Activated CD8-positive, alpha-beta memory T cell treated with anti-CD3 and anti-CD28 coated beads, Interleukin-2, amount 50 U/mL, for 1 hour (primary cell): ENCODE data around the gene ERAL1.
"Not testable (repeated sequence)": the region's sequence is repeated elsewhere in the genome, so short reads cannot be mapped to it uniquely, and the experiment has no call there.

Experiments used
- DNase-seq: peaks from one replicate; pipeline ENCODE4 v3.0.0-alpha.2; 2020; ENCODE audit errors: extremely low read depth

Gene ERAL1

GRCh38 chr17:28899212-28899815 is 44.5 kb downstream of the ERAL1 start:
- no peak for DNase-seq

DNA sequence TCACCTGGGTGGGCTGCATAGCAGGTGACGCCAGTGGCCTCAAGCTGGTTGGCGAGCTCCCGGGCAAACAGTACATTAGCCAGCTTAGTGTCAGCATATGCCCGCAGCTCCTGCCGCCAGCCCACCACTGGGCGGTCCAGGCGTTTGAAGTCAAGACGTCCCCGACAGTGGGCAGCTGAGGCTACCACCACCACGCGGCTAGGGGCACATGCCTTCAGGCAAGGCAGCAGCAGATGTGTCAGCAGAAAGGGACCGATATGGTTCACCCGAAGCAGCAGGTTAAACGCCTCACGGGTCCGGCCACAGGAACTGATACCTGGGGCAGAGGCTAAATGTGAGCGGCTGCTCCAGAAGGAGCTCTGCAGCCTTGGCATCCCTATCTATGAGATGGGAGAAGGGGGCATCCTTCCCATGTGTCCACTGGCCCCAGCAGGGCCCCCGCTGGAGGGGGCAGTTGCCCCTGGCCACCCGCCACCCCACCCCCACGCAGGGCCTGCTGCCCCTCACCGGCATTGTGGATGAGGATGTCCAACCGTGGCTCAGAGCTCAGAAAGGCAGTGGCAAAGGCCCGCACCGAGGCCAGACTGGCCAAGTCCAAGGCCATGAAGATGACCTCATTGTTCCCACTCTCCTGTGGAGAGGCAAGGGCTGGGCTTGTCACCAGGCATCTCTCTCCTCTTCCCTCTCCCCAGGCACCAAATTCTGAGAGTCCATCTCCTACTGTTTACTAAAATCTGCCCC is 46.3 kb downstream of the ERAL1 start:
- DNase-seq = no peak

- no peak for DNase-seq
Measured at GRCh38 chr17:28901866-28902818, 47.3 kb downstream of the ERAL1 start.

DNA sequence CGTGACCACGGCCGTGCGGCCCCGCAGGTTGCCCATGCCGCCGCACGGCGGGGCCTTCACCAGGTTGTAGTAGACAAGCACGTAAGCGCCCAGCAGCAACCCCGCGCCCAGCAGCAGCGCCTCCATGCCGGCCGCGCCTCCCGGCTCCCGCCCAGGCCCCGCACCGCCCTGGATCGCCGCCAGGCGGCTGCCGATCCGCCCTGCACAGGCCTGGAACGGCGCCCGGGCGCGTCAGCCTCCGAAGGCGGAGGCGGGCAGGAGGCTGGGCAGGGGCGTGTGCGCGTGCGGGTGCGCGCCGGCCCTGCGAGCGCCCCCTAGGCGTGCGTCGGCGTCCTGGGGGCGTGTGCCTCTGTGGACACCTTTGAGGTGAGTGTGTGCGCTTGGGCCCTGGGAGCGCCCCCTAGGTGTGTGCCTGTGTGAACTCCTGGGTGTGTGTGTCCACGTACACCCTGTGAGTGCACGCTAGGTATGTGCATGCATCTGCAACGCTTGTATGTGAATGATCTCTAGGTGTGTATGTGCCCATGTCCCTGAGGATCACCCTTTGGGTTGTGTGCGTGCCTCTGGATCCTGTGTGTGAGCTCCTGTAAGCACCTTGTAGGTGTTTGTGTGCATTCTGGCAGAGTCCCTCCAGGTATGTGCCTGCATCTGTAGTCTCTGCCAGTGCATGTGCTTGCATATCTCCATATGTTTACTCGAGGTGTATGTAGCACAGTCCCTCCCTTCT is 48.2 kb downstream of the ERAL1 start, which contains the start of gene DHRS13:
Gene DHRS13 (minus strand): TSS at position 261 of the 727 bp plus-strand sequence. CDS start 135 bp downstream, at position 126.
- DNase-seq = peak; percentile 74

DNA sequence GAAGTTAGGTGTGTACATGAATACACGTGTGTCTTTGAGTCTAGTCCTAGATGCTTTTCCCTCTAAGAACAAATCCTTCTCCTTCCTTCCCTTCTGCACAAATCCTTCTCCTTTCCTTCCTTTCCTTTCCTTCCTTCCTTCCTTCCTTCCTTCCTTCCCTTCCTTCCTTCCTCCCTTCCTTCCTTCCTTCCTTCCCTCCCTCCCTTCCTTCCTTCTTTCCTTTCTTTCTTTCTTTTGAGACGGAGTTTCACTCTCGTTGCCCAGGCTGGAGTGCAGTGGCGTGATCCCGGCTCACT is 48.7 kb downstream of the ERAL1 start:
- not testable (repeated sequence) for DNase-seq

- DNase-seq = no peak
Measured at GRCh38 chr17:28904800-28905199, 50.0 kb downstream of the ERAL1 start.

GRCh38 chr17:28906276-28906675 is 51.5 kb downstream of the ERAL1 start:
- no peak for DNase-seq

- no peak for DNase-seq
Measured at GRCh38 chr17:28906706-28907438, 52.1 kb downstream of the ERAL1 start.

DNA sequence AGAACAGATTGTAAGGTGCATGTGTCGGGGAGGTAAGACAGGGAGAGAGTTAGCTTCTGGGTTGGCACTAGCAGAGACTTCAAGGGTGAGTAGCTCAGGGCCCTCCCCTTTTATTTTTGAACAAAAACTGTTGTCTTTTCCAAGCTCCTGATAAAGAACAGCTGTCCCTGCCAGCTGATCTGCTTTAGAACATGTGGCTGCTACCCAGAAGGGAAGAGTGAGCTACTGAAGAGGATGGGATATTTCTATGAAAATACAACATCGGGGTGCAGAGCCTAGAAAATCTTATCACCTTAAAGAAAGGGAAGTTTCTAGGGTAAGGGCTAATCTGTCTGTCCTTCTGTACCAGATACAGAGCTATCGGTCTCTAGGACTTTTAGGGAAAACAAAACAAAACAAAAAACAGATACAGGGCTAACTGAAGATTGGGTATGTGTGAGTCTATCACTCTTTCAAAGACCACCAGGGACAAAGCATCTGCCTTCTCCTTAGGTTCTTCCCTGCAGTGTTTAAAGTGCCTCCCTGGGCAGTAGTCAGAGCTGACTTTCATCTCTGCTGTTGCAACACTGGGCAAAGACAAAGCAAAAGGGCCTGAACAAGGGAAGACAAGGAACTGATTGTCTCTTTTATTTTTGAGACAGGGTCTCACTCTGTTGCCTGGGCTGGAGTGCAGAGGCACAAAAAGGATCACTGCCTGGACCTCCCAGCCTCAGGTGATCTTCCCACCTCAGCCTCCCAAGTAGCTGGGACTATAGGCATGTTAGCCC is 53.1 kb downstream of the ERAL1 start:
- no peak for DNase-seq

GRCh38 chr17:28908640-28909167 is 53.9 kb downstream of the ERAL1 start:
- DNase-seq = no peak

DNA sequence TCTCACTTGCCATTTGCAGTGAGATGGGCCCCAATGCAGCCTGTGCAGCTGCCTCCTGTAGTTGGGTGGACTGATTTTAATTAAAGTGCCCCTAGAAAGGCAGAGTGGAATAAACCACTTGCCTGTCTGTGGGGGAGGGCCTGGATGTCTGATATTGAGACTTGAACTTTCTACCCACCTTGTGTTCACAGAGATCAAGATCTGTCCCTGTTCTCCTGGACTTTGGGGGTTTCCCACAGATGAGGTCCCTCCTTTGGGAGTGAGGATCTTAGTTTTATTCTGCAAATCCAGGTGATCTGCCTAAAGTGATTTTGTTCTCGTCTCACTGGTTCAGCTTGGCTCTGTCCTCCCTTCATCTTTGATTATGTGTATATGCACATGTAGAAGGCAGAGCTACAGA is 55.7 kb downstream of the ERAL1 start:
- no peak for DNase-seq
